Astrocyte (in vitro differentiated cells and primary cell): ENCODE measurements around the gene CFI.

ENCODE experiments used
- CTCF ChIP-seq: IDR thresholded peaks from 2 replicates; pipeline ENCODE4 v1.5.1; 2011; ENCODE audit warnings: low read depth, mild to moderate bottlenecking, inconsistent platforms, low read length, moderate library complexity; ENCODE audit not compliant: insufficient read depth
- EZH2 ChIP-seq: IDR thresholded peaks from 2 replicates; pipeline ENCODE4 v1.6.1; 2012; ENCODE audit warnings: mild to moderate bottlenecking, low read length, inconsistent platforms; ENCODE audit not compliant: insufficient read depth

DNA sequence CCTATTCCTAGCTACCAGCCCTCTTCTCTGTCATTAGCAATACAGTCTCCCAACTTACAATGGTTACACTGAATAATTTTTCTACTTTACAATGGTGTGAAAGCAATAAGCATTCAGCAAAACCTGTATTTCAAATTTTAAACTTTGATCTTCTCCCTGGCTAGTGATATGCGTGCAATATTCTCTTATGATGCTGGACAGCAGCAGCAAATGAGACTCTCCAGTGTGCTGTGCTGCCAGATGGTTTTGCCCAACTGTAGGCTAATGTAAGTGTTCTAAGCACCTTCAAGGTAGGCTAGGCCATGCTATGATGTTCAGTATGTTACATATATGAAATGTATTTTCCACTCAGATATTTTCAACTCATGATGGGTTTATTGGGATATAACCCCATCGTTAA is 7.9 kb upstream of the CFI start:
- TF ChIP-seq CTCF = no peak
- TF ChIP-seq EZH2 = no peak
